Smooth muscle cell (in vitro differentiated cells): ENCODE data around the gene EFNA2. TPM values are rescaled to one million over a fixed set of nuclear protein-coding genes. Genes with fewer than 3 reads are reported as not detected.

Experiments
- DNase-seq: peaks from one replicate; lab custom pipeline; 2025; ENCODE audit not compliant: unreplicated experiment; lab: John Stamatoyannopoulos, UW
- H2AFZ ChIP-seq: fragments of 200-600 bp; sonication (generic); 2 replicates; pipeline ENCODE4 v1.6.0; 2016; ENCODE audit warnings: antibody characterized with exemption, low read depth, mild to moderate bottlenecking
- H3F3A ChIP-seq: fragments of 200-600 bp; sonication (generic); 2 replicates; pipeline ENCODE4 v1.6.0; 2017; ENCODE audit warnings: antibody characterized with exemption, low read depth
- H3K27ac ChIP-seq: fragments of 200-600 bp; sonication (generic); 2 replicates; pipeline ENCODE4 v1.5.1; 2016; ENCODE audit warnings: low read depth, mild to moderate bottlenecking
- H3K27me3 ChIP-seq: fragments of 200-600 bp; sonication (generic); 2 replicates; pipeline ENCODE4 v1.6.1; 2016; ENCODE audit warnings: low read depth, mild to moderate bottlenecking
- H3K36me3 ChIP-seq: fragments of 200-600 bp; sonication (generic); 2 replicates; pipeline ENCODE4 v1.5.1; 2016; ENCODE audit warnings: low read depth
- H3K4me1 ChIP-seq: fragments of 200-600 bp; sonication (generic); 2 replicates; pipeline ENCODE4 v1.5.1; 2016; ENCODE audit warnings: low read depth
- H3K4me2 ChIP-seq: fragments of 200-600 bp; sonication (generic); 2 replicates; pipeline ENCODE4 v1.6.0; 2016; ENCODE audit warnings: mild to moderate bottlenecking
- H3K4me3 ChIP-seq: fragments of 200-600 bp; sonication (generic); 2 replicates; pipeline ENCODE4 v1.5.1; 2016; ENCODE audit warnings: mild to moderate bottlenecking
- H3K79me2 ChIP-seq: fragments of 200-600 bp; sonication (generic); 2 replicates; pipeline ENCODE4 v1.6.0; 2016; ENCODE audit warnings: low read depth, mild to moderate bottlenecking
- H3K9ac ChIP-seq: fragments of 200-600 bp; sonication (generic); 2 replicates; pipeline ENCODE4 v1.6.0; 2016; ENCODE audit warnings: low read depth
- H3K9me3 ChIP-seq: fragments of 200-600 bp; sonication (generic); replicated peaks from 2 replicates; pipeline ENCODE4 v1.5.1; 2016; ENCODE audit warnings: low read depth
- H4K20me1 ChIP-seq: fragments of 200-600 bp; sonication (generic); 2 replicates; pipeline ENCODE4 v1.6.0; 2016; ENCODE audit warnings: low read depth
- WGBS: methylation state at CpG from one replicate; pipeline ENCODE4 v1.1.7; 2016; ENCODE audit warnings: low lambda C conversion rate; 5-methylcytosine and 5-hydroxymethylcytosine counted together
- polyA plus RNA-seq: library from polyadenylated mRNA; unstranded; fragments of >200 nt; fragmentation: Nextera tagmentation; extraction: Ambion mirVana; gene quantifications from 2 replicates; pipeline ENCODE4 v1.2.1, GENCODE V29; 2016
- total RNA-seq: library from RNA; depleted of rRNA; stranded (reverse); fragments of >200 nt; gene quantifications from 2 replicates; pipeline ENCODE4 v1.2.3, GENCODE V29; 2014
- TF ChIP-seq, protein P1 (sequence below): fragments of 200-600 bp; sonication (generic); IDR thresholded peaks from 2 replicates; pipeline ENCODE4 v1.5.1; 2017; ENCODE audit warnings: borderline replicate concordance, mild to moderate bottlenecking, antibody characterized with exemption; ENCODE audit not compliant: insufficient read depth, poor library complexity, severe bottlenecking

The EFNA2 gene
- total and polyA plus RNA-seq, 2 experiments from 2014 or later: 0.89 to 6.2 TPM

DNA sequence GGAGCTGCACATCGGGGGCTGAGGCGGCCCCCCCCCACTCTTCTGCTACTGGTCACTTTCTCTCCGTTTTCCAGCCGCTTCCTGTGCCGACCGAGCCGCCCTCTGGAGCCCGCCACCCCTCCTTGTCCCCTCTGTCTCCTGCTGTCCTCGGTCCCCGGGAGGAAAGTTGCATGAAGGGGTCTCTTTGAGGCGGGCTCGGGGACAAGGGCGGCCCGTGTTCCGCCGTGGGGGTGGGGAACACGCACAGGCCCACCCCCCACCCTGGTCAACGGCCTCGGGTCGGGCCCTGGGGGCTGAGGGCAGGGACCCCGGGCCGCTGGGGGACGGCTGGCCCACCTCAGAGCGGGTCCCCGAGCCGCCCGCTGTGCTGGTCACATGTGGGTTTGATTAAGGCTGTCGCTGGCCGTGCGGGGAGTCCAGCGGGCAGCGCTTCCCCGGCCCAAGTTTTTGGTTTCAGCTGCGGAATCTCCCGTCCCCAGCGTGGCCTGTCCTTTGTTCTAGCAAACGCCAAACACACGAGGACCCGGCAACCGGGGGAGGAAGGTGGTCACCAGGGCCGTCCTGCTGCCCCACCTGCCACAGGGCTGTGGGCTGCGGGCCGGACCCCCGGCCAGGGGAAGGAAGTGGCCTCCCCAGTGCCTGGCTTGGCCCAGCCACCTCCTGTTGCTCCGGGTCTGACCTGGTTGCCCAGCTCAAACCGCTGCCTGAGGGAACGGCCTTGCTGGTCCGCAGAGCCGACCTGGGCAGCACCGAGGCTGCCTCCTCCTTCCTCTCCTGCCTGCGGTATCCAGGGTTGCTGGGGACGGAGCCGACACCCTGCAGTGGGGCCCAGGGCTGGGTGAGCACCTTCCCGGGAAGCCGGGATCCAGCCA lies 1.9 kb downstream of the EFNA2 start:
- Histone ChIP-seq H3F3A (no peaks in the 10 kb centered on the region), H3K9me3 (no peaks in the 10 kb centered on the region), H3K27me3 (no peaks in the 10 kb centered on the region), H3K4me3 (peak overlapping the region; percentile 57), H3K79me2 (no peaks in the 10 kb centered on the region), H2AFZ (no peak overlapping the region), H3K4me2 (peak overlapping the region; percentile 86), H3K27ac (no peak overlapping the region), H3K36me3 (no peaks in the 10 kb centered on the region), H3K4me1 (peaks cover 10% of the 10 kb centered on the region), H3K9ac (no peak overlapping the region), H4K20me1 (peaks cover 29% of the 10 kb centered on the region)
- DNase-seq: no peak
- WGBS: 77% methylated on average over 48 of the region's 55 CpGs
- TF ChIP-seq, protein P1, sequence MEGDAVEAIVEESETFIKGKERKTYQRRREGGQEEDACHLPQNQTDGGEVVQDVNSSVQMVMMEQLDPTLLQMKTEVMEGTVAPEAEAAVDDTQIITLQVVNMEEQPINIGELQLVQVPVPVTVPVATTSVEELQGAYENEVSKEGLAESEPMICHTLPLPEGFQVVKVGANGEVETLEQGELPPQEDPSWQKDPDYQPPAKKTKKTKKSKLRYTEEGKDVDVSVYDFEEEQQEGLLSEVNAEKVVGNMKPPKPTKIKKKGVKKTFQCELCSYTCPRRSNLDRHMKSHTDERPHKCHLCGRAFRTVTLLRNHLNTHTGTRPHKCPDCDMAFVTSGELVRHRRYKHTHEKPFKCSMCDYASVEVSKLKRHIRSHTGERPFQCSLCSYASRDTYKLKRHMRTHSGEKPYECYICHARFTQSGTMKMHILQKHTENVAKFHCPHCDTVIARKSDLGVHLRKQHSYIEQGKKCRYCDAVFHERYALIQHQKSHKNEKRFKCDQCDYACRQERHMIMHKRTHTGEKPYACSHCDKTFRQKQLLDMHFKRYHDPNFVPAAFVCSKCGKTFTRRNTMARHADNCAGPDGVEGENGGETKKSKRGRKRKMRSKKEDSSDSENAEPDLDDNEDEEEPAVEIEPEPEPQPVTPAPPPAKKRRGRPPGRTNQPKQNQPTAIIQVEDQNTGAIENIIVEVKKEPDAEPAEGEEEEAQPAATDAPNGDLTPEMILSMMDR: no peak

DNA sequence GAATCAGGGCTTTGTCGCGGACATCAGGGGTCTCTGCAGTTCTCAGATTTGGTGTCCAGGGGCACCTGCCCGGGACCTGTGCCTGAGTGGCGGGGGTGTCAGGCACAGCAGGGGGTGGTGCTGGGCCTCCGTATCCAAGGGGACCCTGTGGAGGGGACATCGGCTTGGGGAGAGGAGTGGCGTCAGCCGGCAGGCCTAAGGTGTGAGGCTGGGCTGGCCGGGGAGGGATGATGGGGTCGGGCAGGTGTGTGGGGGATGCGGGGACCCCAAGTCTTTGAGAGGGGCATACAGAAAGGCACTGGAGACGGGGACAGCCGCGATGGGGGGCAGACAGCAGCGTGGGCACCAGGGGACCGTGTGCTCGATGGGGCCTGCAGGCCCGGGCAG lies 2.5 kb downstream of the EFNA2 start:
- WGBS: 96% methylated on average over 16 of the region's 18 CpGs

DNA sequence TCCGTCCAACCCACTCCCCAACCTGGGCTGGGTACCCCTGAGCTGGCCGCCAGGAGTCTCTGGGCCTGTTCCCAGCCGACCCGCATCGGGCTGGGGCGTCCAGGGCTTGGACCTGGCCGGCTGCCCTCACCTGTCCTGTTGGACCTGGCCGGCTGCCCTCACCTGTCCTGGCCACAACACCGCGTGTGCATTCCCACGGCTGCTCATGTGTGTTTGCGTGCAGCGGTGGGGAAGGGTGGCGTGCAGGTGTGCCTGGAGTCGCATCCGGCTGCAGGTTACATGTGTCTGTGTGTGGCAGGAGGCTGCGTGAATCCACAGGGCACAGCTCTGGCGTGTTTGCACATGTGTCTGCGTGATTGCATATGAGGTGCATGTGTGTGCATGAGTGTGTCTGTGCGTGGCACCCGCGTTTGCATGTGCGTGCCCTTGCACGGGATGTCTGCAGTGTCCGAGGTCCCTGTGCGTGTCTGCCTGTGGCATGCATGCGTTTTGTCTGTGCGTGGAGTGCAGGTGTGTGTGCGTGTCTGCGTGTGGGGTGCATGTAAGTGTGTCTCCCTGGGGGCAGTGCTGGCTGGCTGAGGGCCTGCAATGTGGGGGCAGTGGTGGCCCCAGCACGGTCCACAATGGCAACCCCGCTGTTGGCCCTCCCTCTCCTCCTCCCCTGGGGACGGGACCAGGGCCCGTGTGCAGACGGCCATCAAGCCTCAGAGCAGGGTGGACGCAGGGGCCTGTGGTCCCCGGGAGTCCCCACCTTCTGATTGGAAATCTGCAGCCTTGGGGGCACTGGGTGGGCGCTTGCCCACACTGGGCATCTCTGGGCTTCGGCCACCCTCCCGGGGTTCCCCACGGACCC lies 3.4 kb downstream of the EFNA2 start:
- H4K20me1 ChIP-seq: peaks cover 44% of the 10 kb centered on the region
- WGBS: 96% methylated on average over 34 of the region's 41 CpGs
- H3K27me3 ChIP-seq: no peaks in the 10 kb centered on the region
- H2AFZ ChIP-seq: no peak overlapping the region
- TF ChIP-seq, protein P1: no peak
- H3K9ac ChIP-seq: no peak overlapping the region
- H3K4me2 ChIP-seq: no peak overlapping the region
- no peaks in the 10 kb centered on the region for H3F3A ChIP-seq
- no peaks in the 10 kb centered on the region for H3K79me2 ChIP-seq
- no peak for DNase-seq
- H3K9me3 ChIP-seq: no peaks in the 10 kb centered on the region
- H3K4me1 ChIP-seq: peaks cover 10% of the 10 kb centered on the region
- H3K27ac ChIP-seq: no peak overlapping the region
- H3K36me3 ChIP-seq: no peaks in the 10 kb centered on the region
- H3K4me3 ChIP-seq: no peak overlapping the region

More for the DNA sequence above, 2.5 kb downstream of the EFNA2 start:
- no peak overlapping the region for H3K27ac ChIP-seq
- no peak overlapping the region for H3K4me3 ChIP-seq
- H3K9ac ChIP-seq: no peak overlapping the region
- H3K27me3 ChIP-seq: no peaks in the 10 kb centered on the region
- no peaks in the 10 kb centered on the region for H3K36me3 ChIP-seq
- no peaks in the 10 kb centered on the region for H3K79me2 ChIP-seq
- no peak overlapping the region for H2AFZ ChIP-seq
- no peak overlapping the region for H3K4me2 ChIP-seq
- DNase-seq: no peak
- peaks cover 10% of the 10 kb centered on the region for H3K4me1 ChIP-seq
- no peaks in the 10 kb centered on the region for H3K9me3 ChIP-seq
- no peaks in the 10 kb centered on the region for H3F3A ChIP-seq
- TF ChIP-seq, protein P1: no peak
- peaks cover 36% of the 10 kb centered on the region for H4K20me1 ChIP-seq
